Tibial nerve (tissue), 4 donors: ENCODE data around the gene CDHR1.

Experiments
- EP300 ChIP-seq, 2 donors: sonication (generic); formaldehyde crosslinking; IDR thresholded peaks; one replicate each; pipeline ENCODE4 v1.6.1; 2017; ENCODE audit warnings: antibody characterized with exemption in 2 of 2, mild to moderate bottlenecking in 1 of 2
- POLR2A ChIP-seq, 2 donors: fragments of 450-650 bp; IDR thresholded peaks; one replicate each; pipeline ENCODE4 v1.6.1; 2017; ENCODE audit warnings: antibody characterized with exemption in 2 of 2, mild to moderate bottlenecking in 2 of 2, moderate library complexity in 2 of 2
- TF ChIP-seq, protein P1 (sequence below), 5 experiments: fragments of 200-600 bp in 3 of 5; fragments of 450-650 bp in 2 of 5; sonication (generic) in 3 of 5; IDR thresholded peaks; one replicate each; pipeline ENCODE4 v1.5.1; 2016 to 2019; ENCODE audit warnings: antibody characterized with exemption in 5 of 5, mild to moderate bottlenecking in 3 of 5, moderate library complexity in 2 of 5

DNA sequence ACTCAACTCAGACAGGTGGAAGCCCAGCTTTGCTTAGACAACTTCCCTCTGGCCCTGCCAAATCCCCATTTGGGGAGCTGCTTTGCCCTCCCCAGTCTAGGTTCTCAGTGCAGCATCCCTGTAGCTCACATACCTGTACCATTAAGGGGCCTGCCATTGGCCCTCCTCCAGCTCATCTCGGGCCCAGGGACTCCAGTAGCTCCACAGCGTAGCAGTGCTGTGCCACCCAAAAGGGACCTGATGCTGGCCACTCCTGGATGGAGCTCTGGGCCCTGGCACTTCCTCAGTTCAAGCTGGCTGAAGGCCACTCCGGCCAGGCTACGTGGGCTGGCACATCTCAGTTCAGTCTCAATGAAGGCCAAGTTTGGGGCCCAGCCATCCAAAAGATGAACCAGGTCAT, 39.6 kb downstream of the CDHR1 start:
- TF ChIP-seq, protein P1, sequence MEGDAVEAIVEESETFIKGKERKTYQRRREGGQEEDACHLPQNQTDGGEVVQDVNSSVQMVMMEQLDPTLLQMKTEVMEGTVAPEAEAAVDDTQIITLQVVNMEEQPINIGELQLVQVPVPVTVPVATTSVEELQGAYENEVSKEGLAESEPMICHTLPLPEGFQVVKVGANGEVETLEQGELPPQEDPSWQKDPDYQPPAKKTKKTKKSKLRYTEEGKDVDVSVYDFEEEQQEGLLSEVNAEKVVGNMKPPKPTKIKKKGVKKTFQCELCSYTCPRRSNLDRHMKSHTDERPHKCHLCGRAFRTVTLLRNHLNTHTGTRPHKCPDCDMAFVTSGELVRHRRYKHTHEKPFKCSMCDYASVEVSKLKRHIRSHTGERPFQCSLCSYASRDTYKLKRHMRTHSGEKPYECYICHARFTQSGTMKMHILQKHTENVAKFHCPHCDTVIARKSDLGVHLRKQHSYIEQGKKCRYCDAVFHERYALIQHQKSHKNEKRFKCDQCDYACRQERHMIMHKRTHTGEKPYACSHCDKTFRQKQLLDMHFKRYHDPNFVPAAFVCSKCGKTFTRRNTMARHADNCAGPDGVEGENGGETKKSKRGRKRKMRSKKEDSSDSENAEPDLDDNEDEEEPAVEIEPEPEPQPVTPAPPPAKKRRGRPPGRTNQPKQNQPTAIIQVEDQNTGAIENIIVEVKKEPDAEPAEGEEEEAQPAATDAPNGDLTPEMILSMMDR (IDR thresholded peaks at IDR 0.05): no peak
- TF ChIP-seq POLR2A (IDR thresholded peaks at IDR 0.05) (no peak), EP300 (IDR thresholded peaks at IDR 0.05) (no peak)
